Measurements from ENCODE around the gene FOXO3.

The FOXO3 gene

GRCh38 chr6:108710551-108710950, 149.8 kb downstream of the FOXO3 start:
- TF ChIP-seq, protein P1, sequence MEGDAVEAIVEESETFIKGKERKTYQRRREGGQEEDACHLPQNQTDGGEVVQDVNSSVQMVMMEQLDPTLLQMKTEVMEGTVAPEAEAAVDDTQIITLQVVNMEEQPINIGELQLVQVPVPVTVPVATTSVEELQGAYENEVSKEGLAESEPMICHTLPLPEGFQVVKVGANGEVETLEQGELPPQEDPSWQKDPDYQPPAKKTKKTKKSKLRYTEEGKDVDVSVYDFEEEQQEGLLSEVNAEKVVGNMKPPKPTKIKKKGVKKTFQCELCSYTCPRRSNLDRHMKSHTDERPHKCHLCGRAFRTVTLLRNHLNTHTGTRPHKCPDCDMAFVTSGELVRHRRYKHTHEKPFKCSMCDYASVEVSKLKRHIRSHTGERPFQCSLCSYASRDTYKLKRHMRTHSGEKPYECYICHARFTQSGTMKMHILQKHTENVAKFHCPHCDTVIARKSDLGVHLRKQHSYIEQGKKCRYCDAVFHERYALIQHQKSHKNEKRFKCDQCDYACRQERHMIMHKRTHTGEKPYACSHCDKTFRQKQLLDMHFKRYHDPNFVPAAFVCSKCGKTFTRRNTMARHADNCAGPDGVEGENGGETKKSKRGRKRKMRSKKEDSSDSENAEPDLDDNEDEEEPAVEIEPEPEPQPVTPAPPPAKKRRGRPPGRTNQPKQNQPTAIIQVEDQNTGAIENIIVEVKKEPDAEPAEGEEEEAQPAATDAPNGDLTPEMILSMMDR (IDR thresholded peaks at IDR 0.05; ENCODE audit: control extremely low read depth, extremely low read depth, low read depth, missing control alignments): no peak
- POLR2A ChIA-PET: interaction anchor here (0.6 kb wide), 1 partner anchor 674 kb away, joined by 3 read pairs; no protein-coding TSS in a partner anchor
- no peak for DNase-seq (ENCODE audit: extremely low spot score)
- CTCF ChIA-PET: no interaction called here

- DNase-seq (ENCODE audit: extremely low spot score): no peak
- CTCF ChIA-PET: no interaction called here
- POLR2A ChIA-PET: interaction anchor here (0.6 kb wide), 1 partner anchor 673 kb away, joined by 3 read pairs; no protein-coding TSS in a partner anchor
- TF ChIP-seq, protein P1 (IDR thresholded peaks at IDR 0.05; ENCODE audit: control extremely low read depth, extremely low read depth, low read depth, missing control alignments): no peak
Observed at GRCh38 chr6:108711071-108711470, 150.4 kb downstream of the FOXO3 start.

DNA sequence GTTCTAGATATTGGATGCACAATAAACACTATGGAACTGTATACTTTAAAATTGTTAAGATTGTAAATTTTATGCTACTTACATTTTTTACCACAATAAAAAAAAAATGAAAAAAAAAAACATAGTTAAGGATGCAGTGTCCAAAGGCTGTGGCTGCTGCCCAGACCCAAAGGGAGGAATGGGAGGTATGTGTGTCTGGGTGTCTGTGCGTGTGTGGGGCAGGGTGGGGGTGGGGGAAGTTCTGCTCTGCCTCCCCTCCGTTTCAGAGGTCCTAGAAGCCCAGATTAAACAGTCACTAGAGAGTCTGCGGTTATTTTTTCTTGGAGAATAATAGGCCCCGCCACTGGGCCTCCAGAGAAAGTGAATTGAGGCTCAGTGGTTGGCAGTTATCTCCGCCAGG, 151.1 kb downstream of the FOXO3 start:
- TF ChIP-seq, protein P1 (IDR thresholded peaks at IDR 0.05; ENCODE audit: control extremely low read depth, extremely low read depth, low read depth, missing control alignments): no peak
- ChIA-PET POLR2A (no interaction called here), CTCF (no interaction called here)
- no peak for DNase-seq (ENCODE audit: extremely low spot score)

DNA sequence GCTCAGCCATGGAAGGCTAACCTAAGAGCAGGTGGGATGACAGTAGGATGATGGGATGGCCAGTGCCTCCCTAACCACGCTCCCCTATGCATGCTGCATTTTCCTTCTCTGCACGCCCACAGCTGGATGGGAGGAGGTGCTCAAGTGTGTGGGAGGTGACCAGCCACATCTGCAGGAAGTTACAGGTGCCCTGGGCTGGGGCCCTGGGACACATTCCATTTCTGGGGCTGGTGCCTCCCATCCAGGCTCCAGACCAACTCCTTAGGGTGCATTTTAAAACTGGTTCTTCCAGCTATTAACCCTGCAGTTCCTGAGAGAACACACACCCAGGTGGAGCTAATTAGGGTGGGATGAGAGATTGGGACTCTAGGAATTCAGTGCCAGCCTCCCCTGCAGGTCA, 152.2 kb downstream of the FOXO3 start:
- ChIA-PET POLR2A (no interaction called here), CTCF (no interaction called here)
- no peak for DNase-seq (ENCODE audit: extremely low spot score)
- TF ChIP-seq, protein P1 (IDR thresholded peaks at IDR 0.05; ENCODE audit: control extremely low read depth, extremely low read depth, low read depth, missing control alignments): no peak

GRCh38 chr6:108714101-108714765, 153.5 kb downstream of the FOXO3 start:
- DNase-seq (ENCODE audit: extremely low spot score): no peak
- POLR2A ChIA-PET: no interaction called here
- CTCF ChIA-PET: interaction anchor here (0.7 to 0.9 kb wide), 2 partner anchors 13 to 70 kb away, joined by 3 read pairs; no protein-coding TSS in a partner anchor

GRCh38 chr6:108714766-108715414, 154.2 kb downstream of the FOXO3 start:
- CTCF ChIA-PET: interaction anchor here (0.9 to 1.0 kb wide), 2 partner anchors 13 kb away, joined by 3 read pairs; no protein-coding TSS in a partner anchor

More at GRCh38 chr6:108714101-108714765, 153.5 kb downstream of the FOXO3 start:
- TF ChIP-seq, protein P1 (IDR thresholded peaks at IDR 0.05; ENCODE audit: control extremely low read depth, extremely low read depth, low read depth, missing control alignments): no peak

More at GRCh38 chr6:108714766-108715414, 154.2 kb downstream of the FOXO3 start:
- TF ChIP-seq, protein P1 (IDR thresholded peaks at IDR 0.05; ENCODE audit: control extremely low read depth, extremely low read depth, low read depth, missing control alignments): no peak
- POLR2A ChIA-PET: no interaction called here
- DNase-seq (ENCODE audit: extremely low spot score): no peak
